GM18858 (cell line): ENCODE measurements around the gene ZNRF1.
"Not testable (repeated sequence)": the region's sequence is repeated elsewhere in the genome, so short reads cannot be mapped to it uniquely, and the experiment has no call there.

ENCODE experiments used
- ATAC-seq: cut with Tn5 transposase; IDR thresholded peaks from one replicate; pipeline ENCODE4 v1.9.1; 2021; ENCODE audit not compliant: unreplicated experiment

The ZNRF1 gene

DNA sequence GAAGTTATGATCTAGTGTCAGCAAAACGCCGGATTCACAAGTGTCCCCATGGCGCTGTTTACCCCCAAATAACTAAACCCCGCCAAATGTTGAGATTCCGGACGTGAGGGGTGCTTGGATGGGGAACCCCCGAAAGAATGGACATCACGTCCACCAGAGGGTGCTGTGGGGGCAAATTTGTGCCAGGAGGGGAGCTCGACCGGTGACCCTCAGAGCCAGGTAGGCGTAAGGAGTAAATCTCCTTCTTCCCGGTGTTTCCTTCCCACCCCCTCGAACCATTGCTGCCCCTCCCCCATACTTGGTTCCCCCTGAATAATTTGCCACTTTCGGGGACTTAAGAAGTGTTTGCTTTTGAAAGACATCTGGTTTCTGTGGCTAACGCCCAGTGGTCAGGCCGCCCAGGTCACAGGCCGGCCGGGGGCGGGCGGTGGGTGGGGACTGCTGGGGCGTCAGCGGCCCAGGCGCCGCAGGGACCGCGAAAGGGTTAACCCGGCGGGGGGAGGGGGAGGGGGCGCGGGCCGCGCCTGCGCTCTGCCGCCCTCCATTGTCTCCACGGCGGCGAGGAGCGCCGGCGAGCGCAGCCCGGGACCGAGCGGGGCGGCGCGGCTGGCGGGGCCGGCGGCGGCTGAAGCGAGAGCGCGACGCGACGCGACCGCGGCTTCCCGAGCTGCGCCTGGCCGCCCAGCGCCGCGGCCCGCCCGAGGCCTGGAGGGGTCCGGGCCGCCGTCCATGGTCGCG, at the start of gene ZNRF1:
Gene ZNRF1 (plus strand): TSS at position 544 of the 738 bp plus-strand sequence. CDS start 648 bp downstream, outside the sequence.
- ATAC-seq: peak; percentile 44

DNA sequence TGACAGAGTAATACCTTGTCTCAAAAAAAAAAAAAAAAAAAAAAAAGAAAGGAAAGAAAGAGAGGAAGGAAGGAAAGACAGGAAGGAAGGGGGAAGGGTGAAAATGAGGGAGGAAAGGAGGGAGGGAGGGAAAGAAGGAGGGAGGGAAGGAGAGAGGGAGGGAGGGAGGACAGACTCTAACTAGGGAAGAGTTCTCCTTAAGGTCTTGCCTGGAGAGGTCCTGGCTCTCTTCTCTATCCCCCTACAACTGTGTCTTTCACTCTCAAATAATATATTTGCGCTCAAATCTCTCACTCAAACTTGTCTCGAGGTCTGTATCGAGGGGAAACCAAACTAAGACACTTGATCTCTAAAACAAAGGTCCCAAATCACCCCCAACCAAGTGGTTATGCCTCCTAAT, 49.5 kb upstream of the ZNRF1 start:
- ATAC-seq: no peak

DNA sequence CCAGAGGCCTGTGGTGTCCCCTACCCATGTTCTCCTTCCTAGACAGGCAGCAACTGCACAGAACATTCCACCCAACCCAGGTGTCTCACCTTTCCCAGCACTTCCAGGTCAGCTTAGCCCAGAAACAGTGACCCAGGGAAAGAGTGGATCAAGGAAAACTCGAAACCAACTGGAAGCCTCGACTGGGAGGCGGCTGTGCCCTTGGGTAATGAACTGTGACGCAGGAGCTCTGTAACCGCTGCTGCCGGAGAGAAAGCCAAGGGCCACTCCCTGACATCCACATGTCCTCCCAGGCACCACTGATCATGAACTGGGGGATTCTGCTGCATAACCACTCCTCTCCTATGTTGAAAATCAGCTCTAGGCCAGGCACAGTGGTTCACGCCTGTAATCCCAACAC, 48.3 kb upstream of the ZNRF1 start:
- ATAC-seq: no peak

DNA sequence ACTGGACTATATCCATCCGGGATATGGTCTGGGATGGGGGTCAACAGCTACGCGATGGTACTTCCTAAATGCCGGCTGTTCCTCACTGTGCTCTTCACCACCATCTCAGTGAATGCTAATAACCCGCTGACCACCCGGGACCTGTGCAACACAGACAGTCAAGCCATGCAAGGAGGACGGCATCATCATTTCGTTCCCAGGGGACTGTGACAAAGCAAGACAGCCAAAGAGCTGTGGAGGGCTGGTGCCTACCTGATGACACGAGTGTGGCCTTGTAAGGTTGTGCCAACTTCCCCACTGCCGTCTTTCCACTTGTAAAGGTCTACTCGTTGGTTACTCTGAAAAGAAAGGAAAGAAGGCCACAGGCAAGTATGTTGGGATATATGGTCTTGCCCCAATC, 47.6 kb upstream of the ZNRF1 start:
- ATAC-seq: no peak

DNA sequence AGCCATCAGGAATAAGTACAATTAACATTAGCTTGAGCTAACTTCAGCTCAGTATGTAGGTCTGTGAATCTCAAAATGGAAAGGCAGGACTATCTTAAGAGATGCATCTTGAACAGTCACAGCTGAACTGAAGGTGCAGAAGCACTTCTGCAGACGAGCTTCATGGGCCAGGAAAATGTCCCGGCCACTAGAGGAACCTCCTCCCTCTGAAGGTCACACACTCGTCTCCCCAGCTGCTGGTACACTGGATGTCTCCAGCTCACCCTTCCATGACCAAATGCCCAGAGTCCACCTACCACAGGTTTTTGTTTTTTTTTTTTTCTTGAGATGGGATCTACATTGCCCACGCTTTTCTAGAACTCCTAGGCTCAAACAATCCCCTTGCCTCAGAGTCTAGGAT, 47.1 kb upstream of the ZNRF1 start:
- ATAC-seq: no peak

DNA sequence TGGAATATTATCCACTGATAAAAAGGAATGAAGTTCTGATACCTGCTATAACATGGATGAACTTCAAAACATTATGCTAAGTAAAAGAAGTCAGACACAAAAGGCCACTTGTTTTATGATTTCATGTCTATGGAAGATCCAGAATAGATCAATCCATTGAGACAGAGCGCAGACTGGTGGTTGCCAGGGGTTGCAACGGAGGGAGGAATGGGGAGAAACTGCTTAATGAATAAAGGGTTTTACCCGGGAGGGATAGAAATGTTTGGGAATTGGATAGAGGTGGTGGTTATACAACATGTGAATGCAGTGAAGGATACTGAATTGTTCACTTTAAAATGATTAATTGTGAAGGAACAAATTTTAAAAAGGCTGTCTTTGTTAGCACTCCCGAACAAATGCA, 44.1 kb upstream of the ZNRF1 start:
- ATAC-seq: no peak

DNA sequence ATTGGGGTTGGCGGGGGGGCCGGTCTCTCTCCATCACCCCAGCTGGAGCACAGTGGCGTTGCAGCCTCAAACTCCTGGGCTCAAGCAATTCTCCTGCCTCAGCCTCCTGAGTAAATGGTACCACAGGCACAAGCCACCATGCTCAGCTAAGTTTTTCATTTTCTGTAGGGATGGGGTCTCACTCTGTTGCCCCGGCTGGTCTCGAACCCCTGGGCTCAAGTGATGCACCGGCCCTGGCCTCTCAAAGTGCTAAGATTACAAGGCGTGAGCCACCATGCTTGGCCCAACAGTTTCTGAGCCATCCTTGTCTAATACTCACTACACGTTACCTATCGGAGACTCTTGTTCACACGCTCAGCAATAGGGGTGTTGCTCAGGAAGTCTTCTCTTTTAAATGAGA, 25.5 kb upstream of the ZNRF1 start:
- no peak for ATAC-seq

DNA sequence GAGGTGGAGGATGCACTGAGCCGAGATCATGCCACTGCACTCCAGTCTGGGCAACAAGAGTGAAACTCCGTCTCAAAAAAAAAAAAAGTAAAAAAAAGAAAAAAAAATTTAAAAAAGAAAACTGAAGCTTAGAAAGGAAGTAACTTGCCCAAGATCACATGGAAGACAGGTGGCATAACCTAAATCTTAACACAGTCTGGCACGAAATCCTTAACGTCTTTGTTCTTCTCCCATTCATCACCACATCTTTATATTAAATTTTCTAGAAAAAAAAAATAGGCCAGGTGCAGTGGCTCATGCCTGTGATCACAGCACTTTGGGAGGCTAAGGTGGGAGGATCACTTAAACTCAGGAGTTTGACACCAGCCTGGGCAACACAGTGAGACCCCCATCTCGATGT, 23.2 kb upstream of the ZNRF1 start:
- ATAC-seq: no peak

DNA sequence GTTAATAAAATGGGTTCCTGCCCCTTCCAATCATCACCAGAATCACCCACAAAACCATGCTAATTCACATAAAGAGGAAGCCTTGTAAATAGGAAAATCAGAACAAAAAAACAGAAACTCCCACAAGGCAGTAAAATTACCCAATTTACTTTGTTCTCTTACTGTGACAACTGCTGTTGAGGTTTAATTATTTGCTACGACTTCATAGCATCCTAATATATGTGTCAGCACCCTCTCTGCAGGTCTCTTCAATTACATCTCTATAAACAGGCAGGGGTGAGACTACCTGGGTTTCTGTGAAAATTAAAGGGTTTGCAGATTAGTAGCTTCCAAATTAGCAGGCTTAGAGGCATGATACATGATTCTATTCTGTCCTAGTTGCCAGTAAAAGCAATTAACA, 16.6 kb upstream of the ZNRF1 start:
- no peak for ATAC-seq

DNA sequence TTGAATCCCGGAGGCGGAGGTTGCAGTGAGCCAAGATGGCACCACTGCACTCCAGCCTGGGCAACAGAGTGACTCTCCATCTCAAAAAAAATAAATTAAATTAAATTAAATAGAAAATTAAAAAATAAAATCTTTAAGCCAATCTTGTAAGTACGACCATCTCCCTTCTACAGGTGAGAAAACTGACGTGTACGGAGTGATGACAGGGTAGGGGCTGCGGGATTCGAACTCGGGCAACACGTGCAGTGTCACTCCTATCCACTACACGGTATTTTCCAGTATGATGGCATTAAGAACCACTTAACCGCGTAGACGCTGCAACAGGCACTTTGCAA, 14.7 kb upstream of the ZNRF1 start:
- no peak for ATAC-seq

DNA sequence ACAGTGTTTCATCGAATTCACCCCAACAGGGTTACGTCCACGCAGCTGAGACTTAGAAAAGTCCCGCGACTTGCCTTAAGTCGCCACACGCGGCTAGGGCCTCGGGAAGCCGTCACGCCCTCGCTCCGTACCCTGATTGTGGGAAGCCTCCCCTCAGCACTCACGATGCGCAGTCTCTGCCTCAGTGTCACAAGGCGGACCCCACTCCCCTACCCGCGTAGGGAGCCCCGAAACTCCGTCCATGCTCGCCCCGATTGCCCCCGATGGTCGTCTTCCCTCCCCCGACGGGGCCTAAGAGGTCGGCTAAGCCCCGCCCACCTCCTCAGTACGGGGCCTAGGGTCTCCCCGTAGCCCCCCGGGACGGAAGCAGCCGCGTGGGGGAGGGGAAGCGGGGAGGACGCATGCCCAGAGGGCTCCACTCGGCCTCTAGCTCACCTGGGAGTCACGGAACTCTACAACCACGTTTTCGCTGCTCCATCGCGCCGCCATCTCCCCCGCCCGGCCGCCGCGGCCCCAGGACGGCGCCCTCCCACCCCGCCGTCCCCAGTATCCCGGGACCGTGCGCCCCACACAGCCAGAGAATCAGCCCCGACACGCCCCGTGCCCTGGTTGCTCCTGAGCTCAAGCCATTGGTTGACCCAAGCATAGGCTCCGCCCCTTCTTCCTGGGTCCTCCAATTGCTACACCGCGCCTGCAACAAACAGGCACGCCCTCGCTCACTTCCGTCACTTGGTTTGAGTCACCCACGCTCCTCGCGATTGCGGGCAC, 14.1 kb upstream of the ZNRF1 start, which contains the start of gene WDR59:
Gene WDR59 (minus strand): TSS at position 595 of the 768 bp plus-strand sequence. CDS start 106 bp downstream, at position 489.
- peak; percentile 100 for ATAC-seq

DNA sequence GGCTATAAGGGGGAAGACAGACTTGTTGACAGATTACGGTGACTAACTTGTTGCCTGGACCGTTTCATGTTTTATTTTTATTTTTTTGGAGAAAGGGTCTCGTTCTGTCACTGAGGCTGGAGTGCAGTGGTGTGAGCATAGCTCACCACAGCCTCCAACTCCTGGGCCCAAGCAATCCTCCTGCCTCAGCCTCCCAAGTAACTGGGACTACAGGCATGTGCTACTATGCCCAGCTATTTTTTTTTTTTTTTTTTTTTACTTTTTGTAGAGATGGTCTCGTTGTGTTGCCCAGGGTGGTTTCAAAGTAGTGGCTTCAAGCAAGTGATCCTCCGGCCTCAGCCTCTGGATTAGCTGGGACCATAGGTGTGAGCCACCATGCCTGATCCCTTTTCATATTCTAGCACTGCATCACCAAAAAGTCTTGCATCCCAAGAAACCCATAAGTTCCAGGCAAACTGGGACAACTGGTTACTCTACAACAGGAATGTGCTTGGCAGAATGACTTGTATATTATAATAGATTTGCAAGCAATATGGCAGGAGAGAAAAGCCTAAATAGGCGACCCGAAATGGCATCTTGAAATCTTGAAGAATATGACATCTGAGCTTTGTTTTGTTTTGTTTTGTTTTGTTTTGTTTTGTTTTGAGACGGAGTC, 11.7 kb upstream of the ZNRF1 start:
- ATAC-seq: no peak

DNA sequence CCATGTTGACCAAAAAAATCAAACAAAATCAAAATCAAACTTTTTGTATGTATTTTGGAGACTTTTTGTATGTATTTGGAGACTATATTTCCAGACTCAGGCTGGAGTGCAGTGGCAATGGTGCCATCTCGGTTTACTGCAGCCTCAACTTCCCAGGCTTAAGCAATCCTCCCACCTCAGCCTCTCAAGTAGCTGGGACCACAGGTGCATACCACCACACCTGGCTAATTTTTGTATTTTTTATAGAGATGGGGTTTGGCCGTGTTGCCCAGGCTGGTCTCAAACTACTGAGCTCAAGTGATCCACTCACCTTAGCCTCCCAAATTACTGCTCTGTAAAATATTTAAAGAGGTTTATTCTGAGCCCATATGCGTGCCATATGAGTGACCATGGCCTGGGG, 9.0 kb upstream of the ZNRF1 start:
- not testable (repeated sequence) for ATAC-seq

DNA sequence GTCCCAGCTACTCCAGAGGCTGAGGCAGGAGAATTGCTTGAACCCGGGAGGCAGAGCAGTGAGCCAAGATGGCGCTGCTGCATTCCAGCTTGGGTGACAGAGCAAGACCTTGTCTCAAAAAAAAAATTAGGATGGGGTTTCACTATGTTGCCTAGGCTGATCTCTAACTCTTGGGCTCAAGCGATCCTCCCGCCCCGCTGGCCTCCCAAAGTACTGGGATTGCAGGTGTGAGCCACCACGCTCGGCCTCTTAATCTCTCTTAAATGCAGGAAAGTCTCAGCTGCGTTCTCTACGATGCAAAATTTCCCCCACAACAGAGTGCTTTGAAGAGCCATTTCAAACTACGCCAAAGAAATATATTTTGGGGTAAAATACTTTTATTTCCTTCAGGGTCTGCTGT, 8.0 kb upstream of the ZNRF1 start:
- no peak for ATAC-seq

DNA sequence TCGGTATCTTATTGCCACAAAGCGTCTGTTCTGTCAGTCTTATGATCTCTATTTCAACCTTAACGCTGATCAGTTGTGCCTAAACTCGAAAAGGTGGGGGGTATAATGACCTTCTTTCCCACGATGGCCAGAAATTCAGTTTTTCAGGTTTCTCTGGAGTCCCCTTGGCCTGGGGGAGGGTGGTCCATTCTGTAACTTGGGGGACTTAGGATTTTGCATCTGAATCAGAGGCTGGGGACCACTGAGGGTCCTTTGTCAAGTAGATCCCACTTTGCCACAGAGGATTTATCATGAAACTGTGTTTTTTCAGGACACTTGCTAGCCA, 7.6 kb upstream of the ZNRF1 start:
- no peak for ATAC-seq

DNA sequence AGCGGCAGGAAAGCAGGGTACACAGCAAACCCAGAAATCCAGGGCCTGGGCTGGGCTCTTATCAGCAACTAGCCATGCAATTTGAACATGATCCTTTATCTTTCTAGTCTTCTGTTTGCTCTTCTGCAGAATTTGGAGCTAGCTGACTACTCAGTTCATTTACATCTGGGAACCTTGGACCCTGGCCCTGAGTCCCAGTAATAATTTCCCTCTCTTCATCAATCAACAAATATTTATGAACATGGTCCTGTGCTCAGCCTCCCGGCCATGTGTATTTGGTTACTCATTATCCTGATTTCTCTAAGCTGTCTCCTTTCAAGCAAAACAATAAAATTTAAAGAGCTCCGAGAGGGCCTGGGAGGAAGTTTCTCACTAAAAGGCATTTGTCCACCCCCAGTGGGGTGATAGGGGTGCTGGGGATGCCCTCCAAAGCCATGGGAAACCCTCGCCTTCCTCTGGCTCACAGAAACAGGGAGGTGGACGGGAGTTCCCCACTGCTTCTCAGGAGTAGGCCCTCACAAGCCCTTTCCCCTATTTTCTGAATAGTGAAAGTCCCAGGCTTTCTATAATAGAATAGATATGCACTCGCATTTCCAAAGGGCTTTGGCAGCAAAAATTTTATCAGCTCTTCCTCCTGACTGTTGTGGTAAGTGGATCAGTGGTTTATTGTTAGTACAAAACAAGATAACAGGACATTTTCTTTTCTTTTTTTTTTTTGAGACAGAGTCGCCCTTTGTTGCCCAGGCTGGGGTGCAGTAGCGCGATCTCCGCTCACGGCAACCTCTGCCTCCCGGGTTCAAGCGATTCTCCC, 7.0 kb upstream of the ZNRF1 start:
- ATAC-seq: no peak

DNA sequence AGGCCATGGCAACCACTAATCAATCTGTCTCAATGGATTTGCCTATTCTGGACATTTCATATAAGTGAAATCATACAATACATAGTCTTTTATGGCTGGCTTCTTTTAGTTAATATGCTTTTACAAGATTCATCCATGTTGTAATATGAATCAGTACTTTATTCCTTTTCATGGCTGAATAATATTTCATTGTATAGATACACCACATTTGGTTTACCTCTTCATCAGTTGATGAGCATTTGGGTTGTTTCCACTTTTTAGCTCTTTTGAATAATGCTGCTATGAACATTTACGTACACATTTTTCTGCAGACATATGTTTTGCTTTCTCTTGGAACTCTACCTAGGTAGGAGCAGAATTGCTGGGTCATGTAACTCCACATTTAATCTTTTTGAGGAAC, 2.8 kb upstream of the ZNRF1 start:
- no peak for ATAC-seq

DNA sequence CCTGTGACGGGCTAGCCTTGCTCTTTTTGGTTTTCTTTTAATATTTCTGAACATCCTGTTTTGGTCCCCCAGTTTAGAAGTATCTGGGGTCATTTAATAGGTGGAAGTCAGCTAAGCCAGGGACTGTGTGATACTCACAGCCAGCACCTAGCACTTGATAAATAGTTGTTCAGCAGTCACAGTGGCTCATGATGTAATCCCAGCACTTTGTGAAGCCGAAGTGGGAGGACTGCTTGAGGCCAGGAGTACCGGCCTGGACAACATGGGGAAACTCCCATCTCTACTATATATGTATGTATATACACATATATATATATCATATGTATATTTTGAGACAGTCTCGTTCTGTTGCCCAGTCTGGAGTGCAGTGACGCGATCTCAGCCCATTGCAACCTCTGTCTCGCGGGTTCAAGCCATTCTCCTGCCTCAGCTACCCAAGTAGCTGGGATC, 1.8 kb upstream of the ZNRF1 start:
- ATAC-seq: no peak

DNA sequence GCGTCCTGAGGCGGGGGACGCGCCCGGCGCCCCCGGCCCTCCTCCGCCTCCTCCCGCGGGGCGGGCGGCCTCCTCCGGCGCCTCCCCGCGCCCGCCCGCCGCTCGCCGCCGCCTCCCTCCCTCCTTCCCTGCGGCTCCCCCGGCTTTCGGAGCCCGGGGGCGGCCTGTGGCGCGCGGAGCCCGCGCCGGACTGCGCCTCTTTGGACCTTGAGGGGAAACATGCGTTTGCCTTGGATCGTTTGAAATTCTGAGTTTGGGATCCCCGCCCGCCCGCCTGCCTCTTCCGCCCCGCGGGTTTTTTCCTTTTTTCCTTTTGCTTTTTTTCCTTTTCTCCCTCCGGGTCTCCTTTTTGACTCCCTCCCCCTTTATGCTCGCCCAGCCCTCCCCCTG, 390 bp downstream of the ZNRF1 start:
- peak; percentile 23 for ATAC-seq

DNA sequence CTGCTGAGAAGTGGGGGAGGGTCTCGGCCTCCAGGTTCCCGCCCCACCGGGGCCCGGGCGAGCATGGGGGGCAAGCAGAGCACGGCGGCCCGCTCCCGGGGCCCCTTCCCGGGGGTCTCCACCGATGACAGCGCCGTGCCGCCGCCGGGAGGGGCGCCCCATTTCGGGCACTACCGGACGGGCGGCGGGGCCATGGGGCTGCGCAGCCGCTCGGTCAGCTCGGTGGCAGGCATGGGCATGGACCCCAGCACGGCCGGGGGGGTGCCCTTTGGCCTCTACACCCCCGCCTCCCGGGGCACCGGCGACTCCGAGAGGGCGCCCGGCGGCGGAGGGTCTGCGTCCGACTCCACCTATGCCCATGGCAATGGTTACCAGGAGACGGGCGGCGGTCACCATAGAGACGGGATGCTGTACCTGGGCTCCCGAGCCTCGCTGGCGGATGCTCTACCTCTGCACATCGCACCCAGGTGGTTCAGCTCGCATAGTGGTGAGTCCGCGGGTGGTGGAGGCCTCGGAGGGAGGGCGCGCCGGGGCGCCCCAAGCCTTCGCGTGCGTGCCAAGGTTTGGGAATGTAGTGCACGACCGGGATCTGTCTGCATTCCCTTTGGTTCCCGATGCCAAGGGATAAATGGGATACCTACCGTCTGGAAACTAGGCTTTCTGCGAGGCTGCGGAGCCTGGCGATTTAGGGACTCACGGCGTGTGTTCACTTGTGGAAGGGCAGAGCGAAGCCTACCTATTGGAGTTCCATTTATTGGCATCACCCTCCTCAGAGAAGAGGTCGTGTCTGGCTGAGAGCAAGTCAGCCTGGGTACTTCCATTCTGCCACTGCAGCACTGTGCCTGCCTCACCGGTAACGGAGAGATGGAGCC, 1.0 kb downstream of the ZNRF1 start:
- no peak for ATAC-seq
